ENCODE results near the gene GRIA1. TPM values are rescaled to one million over a fixed set of nuclear protein-coding genes. Genes with fewer than 3 reads are reported as not detected.

The GRIA1 gene
- total RNA-seq, 1 donor from 2014 or later = not detected

- peaks cover 3% of the 10 kb centered on the region for H3K27me3 Mint-ChIP-seq (ENCODE audit: unreplicated experiment)
- no peak overlapping the region for H3K27ac Mint-ChIP-seq (ENCODE audit: unreplicated experiment)
- H3K4me1 Mint-ChIP-seq (ENCODE audit: low read depth, unreplicated experiment) = no peaks in the 10 kb centered on the region
- H3K4me3 Mint-ChIP-seq (ENCODE audit: unreplicated experiment) = no peak overlapping the region
- no peaks in the 10 kb centered on the region for H3K9me3 Mint-ChIP-seq (ENCODE audit: unreplicated experiment)
- no peaks in the 10 kb centered on the region for H3K36me3 Mint-ChIP-seq (ENCODE audit: unreplicated experiment)
- no peak for TF ChIP-seq CTCF (IDR thresholded peaks at IDR 0.05; ENCODE audit: partially characterized antibody, unreplicated experiment)
- no peak for DNase-seq
Observed at GRCh38 chr5:153504726-153505125, 14.3 kb downstream of the GRIA1 start.

- peaks cover 3% of the 10 kb centered on the region for H3K27me3 Mint-ChIP-seq (ENCODE audit: unreplicated experiment)
- no peak for DNase-seq
- no peak for TF ChIP-seq CTCF (IDR thresholded peaks at IDR 0.05; ENCODE audit: partially characterized antibody, unreplicated experiment)
- H3K9me3 Mint-ChIP-seq (ENCODE audit: unreplicated experiment) = no peaks in the 10 kb centered on the region
- H3K27ac Mint-ChIP-seq (ENCODE audit: unreplicated experiment) = no peak overlapping the region
- no peaks in the 10 kb centered on the region for H3K4me1 Mint-ChIP-seq (ENCODE audit: low read depth, unreplicated experiment)
- H3K4me3 Mint-ChIP-seq (ENCODE audit: unreplicated experiment) = no peak overlapping the region
- no peaks in the 10 kb centered on the region for H3K36me3 Mint-ChIP-seq (ENCODE audit: unreplicated experiment)
Observed at GRCh38 chr5:153508700-153509099, 18.2 kb downstream of the GRIA1 start.

- DNase-seq = no peak
- TF ChIP-seq CTCF (IDR thresholded peaks at IDR 0.05; ENCODE audit: partially characterized antibody, unreplicated experiment) = no peak
- H3K36me3 Mint-ChIP-seq (ENCODE audit: unreplicated experiment) = no peaks in the 10 kb centered on the region
- no peak overlapping the region for H3K27ac Mint-ChIP-seq (ENCODE audit: unreplicated experiment)
- H3K4me3 Mint-ChIP-seq (ENCODE audit: unreplicated experiment) = no peak overlapping the region
- peaks cover 3% of the 10 kb centered on the region for H3K27me3 Mint-ChIP-seq (ENCODE audit: unreplicated experiment)
- H3K9me3 Mint-ChIP-seq (ENCODE audit: unreplicated experiment) = no peaks in the 10 kb centered on the region
- H3K4me1 Mint-ChIP-seq (ENCODE audit: low read depth, unreplicated experiment) = peaks cover 2% of the 10 kb centered on the region
Observed at GRCh38 chr5:153511622-153512021, 21.2 kb downstream of the GRIA1 start.

GRCh38 chr5:153513156-153513555 is 22.7 kb downstream of the GRIA1 start:
- Mint-ChIP-seq H3K27ac (ENCODE audit: unreplicated experiment) (no peak overlapping the region), H3K27me3 (ENCODE audit: unreplicated experiment) (peaks cover 3% of the 10 kb centered on the region), H3K4me3 (ENCODE audit: unreplicated experiment) (no peak overlapping the region), H3K4me1 (ENCODE audit: low read depth, unreplicated experiment) (peaks cover 13% of the 10 kb centered on the region), H3K36me3 (ENCODE audit: unreplicated experiment) (no peaks in the 10 kb centered on the region), H3K9me3 (ENCODE audit: unreplicated experiment) (peaks cover 2% of the 10 kb centered on the region)
- no peak for DNase-seq
- no peak for TF ChIP-seq CTCF (IDR thresholded peaks at IDR 0.05; ENCODE audit: partially characterized antibody, unreplicated experiment)

GRCh38 chr5:153515301-153515700 is 24.8 kb downstream of the GRIA1 start:
- Mint-ChIP-seq H3K4me3 (ENCODE audit: unreplicated experiment) (no peak overlapping the region), H3K27me3 (ENCODE audit: unreplicated experiment) (peaks cover 3% of the 10 kb centered on the region), H3K36me3 (ENCODE audit: unreplicated experiment) (no peaks in the 10 kb centered on the region), H3K9me3 (ENCODE audit: unreplicated experiment) (peaks cover 2% of the 10 kb centered on the region), H3K4me1 (ENCODE audit: low read depth, unreplicated experiment) (peaks cover 13% of the 10 kb centered on the region), H3K27ac (ENCODE audit: unreplicated experiment) (no peak overlapping the region)
- TF ChIP-seq CTCF (IDR thresholded peaks at IDR 0.05; ENCODE audit: partially characterized antibody, unreplicated experiment) = no peak
- DNase-seq = no peak
